ENCODE data around the gene GPI. TPM values are rescaled to one million over a fixed set of nuclear protein-coding genes. Genes with fewer than 3 reads are reported as not detected.
A peak's percentile ranks its signal among the peaks of the same experiment; 100 is the strongest.
"Not testable (repeated sequence)": the region's sequence is repeated elsewhere in the genome, so short reads cannot be mapped to it uniquely, and the experiment has no call there.

Gene GPI
- total RNA-seq, 2 donors from 2014 or later: 181 to 183 TPM

DNA sequence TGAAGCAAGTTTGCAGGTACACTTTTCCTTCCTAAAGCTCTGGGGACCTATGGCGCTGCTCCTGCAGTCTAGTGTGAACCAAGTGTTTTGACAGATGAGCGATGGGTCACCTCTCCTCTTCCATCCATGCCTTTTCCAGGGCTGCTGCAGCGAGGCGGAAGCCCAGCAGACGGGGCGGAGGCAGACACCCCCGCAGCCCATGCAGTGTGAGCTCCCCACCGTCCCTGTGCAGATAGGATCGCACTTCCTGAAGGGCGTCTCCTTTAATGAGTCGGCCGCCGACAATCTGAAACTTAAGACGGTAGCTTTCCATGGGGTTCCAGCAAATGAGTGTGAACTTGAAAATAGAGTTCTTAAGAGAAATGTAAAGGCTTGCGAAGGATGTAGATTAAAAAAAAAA is 37.1 kb upstream of the GPI start:
- peak overlapping the region; percentile 6 for H3K27ac Mint-ChIP-seq
- WGBS, 2 experiments (ENCODE audit: insufficient coverage in 1 of 2, insufficient read length in 1 of 2): 95% methylated on average over 12 to 15 of the region's 15 CpGs

DNA sequence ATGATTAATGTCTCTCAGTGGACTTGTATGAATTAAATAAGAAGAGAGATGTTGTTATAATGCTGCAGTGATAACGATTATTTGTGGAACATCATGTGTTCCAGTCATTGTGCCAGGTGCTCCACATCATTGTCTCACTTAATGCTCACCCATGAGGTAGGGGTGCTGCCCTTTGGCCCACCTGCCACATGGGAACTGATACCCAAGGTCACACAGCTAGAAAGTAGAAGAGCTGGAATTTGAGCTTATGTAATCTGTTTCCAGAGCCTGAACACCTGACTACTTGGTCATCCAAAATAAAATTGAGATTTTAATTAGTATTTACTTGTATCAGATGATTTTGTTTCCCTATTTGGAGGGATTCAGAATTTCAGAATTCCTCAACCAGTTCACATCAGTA is 36.0 kb upstream of the GPI start:
- no peaks in the 10 kb centered on the region for H3K9me3 Mint-ChIP-seq
- WGBS, 2 experiments (ENCODE audit: insufficient coverage in 1 of 2, insufficient read length in 1 of 2): 83% methylated on average over 1 of the region's 1 CpG; no CpG with 5 or more reads in 1 of the 2 experiments

More for the DNA sequence above, 37.1 kb upstream of the GPI start:
- peaks cover 78% of the 10 kb centered on the region for H3K36me3 ChIP-seq (ENCODE audit: control insufficient read depth, insufficient read depth, low read length)
- no peaks in the 10 kb centered on the region for H3K27me3 ChIP-seq (ENCODE audit: control insufficient read depth, insufficient read depth, low read length, poor library complexity, severe bottlenecking)
- TF ChIP-seq, protein P1, sequence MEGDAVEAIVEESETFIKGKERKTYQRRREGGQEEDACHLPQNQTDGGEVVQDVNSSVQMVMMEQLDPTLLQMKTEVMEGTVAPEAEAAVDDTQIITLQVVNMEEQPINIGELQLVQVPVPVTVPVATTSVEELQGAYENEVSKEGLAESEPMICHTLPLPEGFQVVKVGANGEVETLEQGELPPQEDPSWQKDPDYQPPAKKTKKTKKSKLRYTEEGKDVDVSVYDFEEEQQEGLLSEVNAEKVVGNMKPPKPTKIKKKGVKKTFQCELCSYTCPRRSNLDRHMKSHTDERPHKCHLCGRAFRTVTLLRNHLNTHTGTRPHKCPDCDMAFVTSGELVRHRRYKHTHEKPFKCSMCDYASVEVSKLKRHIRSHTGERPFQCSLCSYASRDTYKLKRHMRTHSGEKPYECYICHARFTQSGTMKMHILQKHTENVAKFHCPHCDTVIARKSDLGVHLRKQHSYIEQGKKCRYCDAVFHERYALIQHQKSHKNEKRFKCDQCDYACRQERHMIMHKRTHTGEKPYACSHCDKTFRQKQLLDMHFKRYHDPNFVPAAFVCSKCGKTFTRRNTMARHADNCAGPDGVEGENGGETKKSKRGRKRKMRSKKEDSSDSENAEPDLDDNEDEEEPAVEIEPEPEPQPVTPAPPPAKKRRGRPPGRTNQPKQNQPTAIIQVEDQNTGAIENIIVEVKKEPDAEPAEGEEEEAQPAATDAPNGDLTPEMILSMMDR (conservative IDR thresholded peaks at IDR 0.05): no peak
- H3K27me3 Mint-ChIP-seq (ENCODE audit: insufficient read depth): no peaks in the 10 kb centered on the region
- no peaks in the 10 kb centered on the region for H3K9me3 ChIP-seq (ENCODE audit: control insufficient read depth, low read length)
- H3K4me3 ChIP-seq (ENCODE audit: low read length): no peak overlapping the region
- H3K36me3 Mint-ChIP-seq (ENCODE audit: low read depth): peaks cover 62% of the 10 kb centered on the region
- no peak overlapping the region for H3K9ac ChIP-seq (ENCODE audit: extremely low read depth, low read length, poor library complexity, severe bottlenecking)
- no peaks in the 10 kb centered on the region for H3K4me1 ChIP-seq (ENCODE audit: control insufficient read depth, insufficient read depth, low read length)
- no peak overlapping the region for H3K4me3 Mint-ChIP-seq
- H3K27ac ChIP-seq (ENCODE audit: low read depth, low read length): no peak overlapping the region
- H3K9me3 Mint-ChIP-seq: no peaks in the 10 kb centered on the region
- peaks cover 2% of the 10 kb centered on the region for H3K4me1 Mint-ChIP-seq
- DNase-seq: no peak

DNA sequence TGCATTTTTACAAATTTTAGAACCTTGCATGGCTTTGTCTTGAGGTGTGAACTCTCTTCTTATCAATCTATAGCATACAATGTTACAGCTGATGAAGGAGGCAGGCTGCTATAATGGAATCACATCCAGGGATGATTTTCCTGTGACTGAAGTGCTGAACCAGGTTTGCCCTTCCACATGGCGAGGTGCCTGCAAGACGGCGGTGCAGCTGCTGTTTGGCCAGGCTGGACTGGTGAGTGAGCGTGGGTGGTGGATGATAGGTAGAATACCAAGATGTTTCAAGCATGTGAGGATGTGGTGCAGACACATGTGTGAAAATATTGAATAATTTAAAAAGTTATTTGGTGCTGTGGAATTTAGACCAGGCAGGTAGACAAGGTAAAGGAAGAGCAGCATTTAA is 34.9 kb upstream of the GPI start:
- Mint-ChIP-seq H3K9me3 (no peaks in the 10 kb centered on the region), H3K27me3 (ENCODE audit: insufficient read depth) (no peaks in the 10 kb centered on the region), H3K27ac (no peak overlapping the region), H3K4me3 (no peak overlapping the region), H3K36me3 (ENCODE audit: low read depth) (peaks cover 57% of the 10 kb centered on the region), H3K4me1 (no peaks in the 10 kb centered on the region)
- no peak overlapping the region for H3K9ac ChIP-seq (ENCODE audit: extremely low read depth, low read length, poor library complexity, severe bottlenecking)
- no peaks in the 10 kb centered on the region for H3K27me3 ChIP-seq (ENCODE audit: control insufficient read depth, insufficient read depth, low read length, poor library complexity, severe bottlenecking)
- H3K4me3 ChIP-seq (ENCODE audit: low read length): no peak overlapping the region
- TF ChIP-seq, protein P1 (conservative IDR thresholded peaks at IDR 0.05): no peak
- no peaks in the 10 kb centered on the region for H3K9me3 ChIP-seq (ENCODE audit: control insufficient read depth, low read length)
- no peaks in the 10 kb centered on the region for H3K4me1 ChIP-seq (ENCODE audit: control insufficient read depth, insufficient read depth, low read length)
- H3K36me3 ChIP-seq (ENCODE audit: control insufficient read depth, insufficient read depth, low read length): peaks cover 75% of the 10 kb centered on the region
- 96 to 97% methylated on average over 4 of the region's 4 CpGs for WGBS, 2 experiments (ENCODE audit: insufficient coverage in 1 of 2, insufficient read length in 1 of 2)
- H3K27ac ChIP-seq (ENCODE audit: low read depth, low read length): no peak overlapping the region
- DNase-seq: no peak

More for the DNA sequence above, 36.0 kb upstream of the GPI start:
- no peak for DNase-seq
- TF ChIP-seq, protein P1 (conservative IDR thresholded peaks at IDR 0.05): no peak
- H3K4me1 Mint-ChIP-seq: no peaks in the 10 kb centered on the region
- no peak overlapping the region for H3K27ac Mint-ChIP-seq
- H3K36me3 Mint-ChIP-seq (ENCODE audit: low read depth): peaks cover 63% of the 10 kb centered on the region
- no peak overlapping the region for H3K4me3 ChIP-seq (ENCODE audit: low read length)
- no peak overlapping the region for H3K27ac ChIP-seq (ENCODE audit: low read depth, low read length)
- H3K4me3 Mint-ChIP-seq: no peak overlapping the region
- no peak overlapping the region for H3K9ac ChIP-seq (ENCODE audit: extremely low read depth, low read length, poor library complexity, severe bottlenecking)
- H3K4me1 ChIP-seq (ENCODE audit: control insufficient read depth, insufficient read depth, low read length): no peaks in the 10 kb centered on the region
- no peaks in the 10 kb centered on the region for H3K9me3 ChIP-seq (ENCODE audit: control insufficient read depth, low read length)
- H3K36me3 ChIP-seq (ENCODE audit: control insufficient read depth, insufficient read depth, low read length): peaks cover 78% of the 10 kb centered on the region
- no peaks in the 10 kb centered on the region for H3K27me3 Mint-ChIP-seq (ENCODE audit: insufficient read depth)
- H3K27me3 ChIP-seq (ENCODE audit: control insufficient read depth, insufficient read depth, low read length, poor library complexity, severe bottlenecking): no peaks in the 10 kb centered on the region

DNA sequence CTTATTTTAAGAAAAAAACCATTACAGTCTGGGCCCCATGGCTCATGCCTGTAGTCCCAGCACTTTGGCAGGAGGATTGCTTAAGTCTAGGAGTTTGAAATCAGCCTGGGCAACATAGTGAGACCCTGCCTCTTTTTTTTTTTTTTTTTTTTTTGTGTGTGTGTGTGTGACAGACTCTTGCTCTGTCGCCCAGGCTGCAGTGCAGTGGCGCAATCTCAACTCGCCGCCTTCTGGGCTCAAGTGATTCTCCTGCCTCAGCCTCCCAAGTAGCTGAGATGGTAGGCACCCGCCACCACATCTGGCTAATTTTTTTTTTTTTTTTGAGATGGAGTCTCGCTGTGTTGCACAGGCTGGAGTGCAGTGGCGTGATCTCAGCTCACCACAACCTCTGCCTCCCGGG is 34.4 kb upstream of the GPI start:
- H3K9me3 ChIP-seq (ENCODE audit: control insufficient read depth, low read length); H3K9me3 Mint-ChIP-seq; H3K4me3 Mint-ChIP-seq; H3K27me3 Mint-ChIP-seq (ENCODE audit: insufficient read depth); H3K27me3 ChIP-seq (ENCODE audit: control insufficient read depth, insufficient read depth, low read length, poor library complexity, severe bottlenecking); H3K9ac ChIP-seq (ENCODE audit: extremely low read depth, low read length, poor library complexity, severe bottlenecking); H3K4me3 ChIP-seq (ENCODE audit: low read length); H3K4me1 ChIP-seq (ENCODE audit: control insufficient read depth, insufficient read depth, low read length); H3K4me1 Mint-ChIP-seq; DNase-seq; H3K27ac Mint-ChIP-seq; H3K27ac ChIP-seq (ENCODE audit: low read depth, low read length): not testable (repeated sequence)
- H3K36me3 ChIP-seq (ENCODE audit: control insufficient read depth, insufficient read depth, low read length): peaks cover 75% of the 10 kb centered on the region
- WGBS, 2 experiments (ENCODE audit: insufficient coverage in 1 of 2, insufficient read length in 1 of 2): 94 to 100% methylated on average over 4 to 8 of the region's 8 CpGs
- H3K36me3 Mint-ChIP-seq (ENCODE audit: low read depth): peaks cover 52% of the 10 kb centered on the region

DNA sequence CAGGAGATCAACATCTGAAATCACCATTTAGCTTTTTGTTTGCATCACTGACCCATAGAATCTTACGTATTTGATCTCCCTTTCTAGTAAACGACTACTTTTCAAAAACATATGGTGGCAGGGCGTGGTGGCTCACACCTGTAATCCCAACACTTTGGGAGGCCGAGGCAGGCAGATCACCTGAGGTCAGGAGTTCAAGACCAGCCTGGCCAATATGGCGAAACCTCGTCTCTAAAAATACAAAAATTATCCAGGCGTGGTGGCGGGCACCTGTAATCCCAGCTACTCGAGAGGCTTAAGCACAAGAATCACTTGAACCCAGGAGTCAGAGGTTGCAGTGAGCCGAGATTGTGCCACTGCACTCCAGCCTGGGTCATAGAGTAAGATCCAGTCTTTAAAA is 33.4 kb upstream of the GPI start:
- H3K4me3 ChIP-seq (ENCODE audit: low read length); H3K4me3 Mint-ChIP-seq; DNase-seq; H3K9ac ChIP-seq (ENCODE audit: extremely low read depth, low read length, poor library complexity, severe bottlenecking); H3K9me3 ChIP-seq (ENCODE audit: control insufficient read depth, low read length); H3K9me3 Mint-ChIP-seq; H3K4me1 Mint-ChIP-seq; H3K4me1 ChIP-seq (ENCODE audit: control insufficient read depth, insufficient read depth, low read length); H3K27me3 ChIP-seq (ENCODE audit: control insufficient read depth, insufficient read depth, low read length, poor library complexity, severe bottlenecking); H3K27me3 Mint-ChIP-seq (ENCODE audit: insufficient read depth); H3K27ac Mint-ChIP-seq; H3K27ac ChIP-seq (ENCODE audit: low read depth, low read length): not testable (repeated sequence)
- H3K36me3 ChIP-seq (ENCODE audit: control insufficient read depth, insufficient read depth, low read length): peaks cover 68% of the 10 kb centered on the region
- 89 to 95% methylated on average over 8 to 10 of the region's 10 CpGs for WGBS, 2 experiments (ENCODE audit: insufficient coverage in 1 of 2, insufficient read length in 1 of 2)
- H3K36me3 Mint-ChIP-seq (ENCODE audit: low read depth): peaks cover 50% of the 10 kb centered on the region

All from endodermal cell (in vitro differentiated cells).